H1 (cell line): ENCODE results near the gene BORCS6. TPM values are rescaled to one million over a fixed set of nuclear protein-coding genes. Genes with fewer than 3 reads are reported as not detected.

ENCODE experiments used
- CBX5 ChIP-seq: fragments of 300-800, 300-1000 bp; sonication (generic); IDR thresholded peaks from 2 replicates; pipeline ENCODE4 v1.7.1; 2016; ENCODE audit warnings: antibody characterized with exemption, low read length, low read depth
- CHD7 ChIP-seq: fragments of 300-600 bp; sonication (generic); IDR thresholded peaks from 2 replicates; pipeline ENCODE4 v1.7.1; 2012; ENCODE audit warnings: low read length, moderate library complexity, mild to moderate bottlenecking, inconsistent platforms; ENCODE audit not compliant: insufficient replicate concordance
- EP300 ChIP-seq, 2 experiments: IDR thresholded peaks; 1 replicate in 1 of 2; 2 replicates in 1 of 2; pipeline ENCODE4 v1.6.1; 2011 to 2012; ENCODE audit warnings: low read depth in 2 of 2, low read length in 2 of 2, mild to moderate bottlenecking in 2 of 2, borderline replicate concordance in 1 of 2, inconsistent platforms in 1 of 2, moderate library complexity in 1 of 2
- HDAC6 ChIP-seq: IDR thresholded peaks from one replicate; pipeline ENCODE4 v1.7.1; 2012; ENCODE audit warnings: low read depth, mild to moderate bottlenecking, inconsistent platforms, low read length, moderate library complexity
- KDM1A ChIP-seq: fragments of 200-600, 300-600 bp; sonication (generic); IDR thresholded peaks from 2 replicates; pipeline ENCODE4 v1.7.1; 2016; ENCODE audit warnings: mild to moderate bottlenecking, low read length, borderline replicate concordance
- KDM5A ChIP-seq: fragments of 200-600 bp; IDR thresholded peaks from 2 replicates; pipeline ENCODE4 v1.7.1; 2012; ENCODE audit warnings: mild to moderate bottlenecking, low read length, inconsistent platforms, mixed read lengths
- RNF2 ChIP-seq: fragments of 200-900, 300-1000 bp; sonication (generic); IDR thresholded peaks from 2 replicates; pipeline ENCODE4 v1.7.1; 2016; ENCODE audit warnings: borderline replicate concordance, low read depth, mild to moderate bottlenecking, antibody characterized with exemption, low read length; ENCODE audit not compliant: poor library complexity, severe bottlenecking; ENCODE audit errors: missing control alignments
- SAP30 ChIP-seq: fragments of 300-600 bp; sonication (generic); IDR thresholded peaks from 2 replicates; pipeline ENCODE4 v1.7.1; 2012; ENCODE audit warnings: low read length, moderate library complexity, mild to moderate bottlenecking, inconsistent platforms; ENCODE audit not compliant: insufficient read depth, insufficient replicate concordance
- SUZ12 ChIP-seq: fragments of 200-600 bp; sonication (generic); IDR thresholded peaks from 2 replicates; pipeline ENCODE4 v1.6.1; 2012; ENCODE audit warnings: mild to moderate bottlenecking, inconsistent platforms, low read length, moderate library complexity, mixed read lengths
- polyA plus RNA-seq, 7 experiments: library from polyadenylated mRNA; depleted of rRNA in 3 of 7; stranded (reverse) in 5 of 7; unstranded in 2 of 7; fragments of >200 nt in 5 of 7; fragments of 200-250 nt in 2 of 7; gene quantifications; 1 replicate in 5 of 7; 2 replicates in 1 of 7; 4 replicates in 1 of 7; pipeline versions ENCODE4 v1.2.1 to v1.2.3, GENCODE V29; 2011 to 2013; ENCODE audit warnings: missing spikeins in 2 of 7, mixed read lengths in 2 of 7
- total RNA-seq: library from RNA; stranded (reverse); fragmentation: NEBNext Ultra II Directional; extraction: Animal tissue kit (Norgen Biotek cat#: 25700); gene quantifications from 2 replicates; pipeline ENCODE4 v1.2.1, GENCODE V29; 2021

Gene BORCS6
- total and polyA plus RNA-seq, 2 of the 8 experiments (the other 6 are each of a cell fraction or from before 2014, with no cell fraction given): 3.3 to 3.6 TPM

GRCh38 chr17:8187517-8188262 is 2.3 kb downstream of the BORCS6 start (continued):
- TF ChIP-seq EP300 (IDR thresholded peaks at IDR 0.05; ENCODE audit: borderline replicate concordance in 1 of 2, low read depth in 2 of 2, low read length in 2 of 2) (no peak), SUZ12 (no peak), CBX5 (no peak), SAP30 (no peak), KDM1A (no peak), KDM5A (no peak), CHD7 (no peak), HDAC6 (no peak), RNF2 (no peak)
